ENCODE data around the gene SNAPC1.

- TF ChIP-seq POLR2A (IDR thresholded peaks at IDR 0.05) (no peak), CTCF (IDR thresholded peaks at IDR 0.05) (no peak), POLR2AphosphoS5 (IDR thresholded peaks at IDR 0.05) (no peak)
Measured at GRCh38 chr14:61744238-61744637, 18.0 kb upstream of the SNAPC1 start.

All from breast epithelium (tissue), 3 donors.